GM21515 (cell line): ENCODE results near the gene WDFY1.
"Not testable (repeated sequence)": the region's sequence is repeated elsewhere in the genome, so short reads cannot be mapped to it uniquely, and the experiment has no call there.

Experiments
- ATAC-seq: cut with Tn5 transposase; IDR thresholded peaks from one replicate; pipeline ENCODE4 v1.9.1; 2021; ENCODE audit not compliant: unreplicated experiment

The WDFY1 gene

GRCh38 chr2:223957092-223957851 lies 12.1 kb upstream of the WDFY1 start, which contains the start of gene MRPL44:
Gene MRPL44 (plus strand): TSS chr2:223957463. CDS start chr2:223957473, 10 bp downstream.
- peak; percentile 92 for ATAC-seq

GRCh38 chr2:223956300-223956699 lies 11.2 kb upstream of the WDFY1 start:
- no peak for ATAC-seq

- ATAC-seq = no peak
Measured at GRCh38 chr2:223954401-223954800, 9.3 kb upstream of the WDFY1 start.

- ATAC-seq = peak; percentile 58
Measured at GRCh38 chr2:223952280-223952968, 7.3 kb upstream of the WDFY1 start.

- ATAC-seq = no peak
Measured at GRCh38 chr2:223950448-223951347, 5.6 kb upstream of the WDFY1 start.

- no peak for ATAC-seq
Measured at GRCh38 chr2:223949241-223949840, 4.2 kb upstream of the WDFY1 start.

GRCh38 chr2:223947711-223948205 lies 2.6 kb upstream of the WDFY1 start:
- ATAC-seq = no peak

GRCh38 chr2:223945755-223946154 lies 620 bp upstream of the WDFY1 start:
- no peak for ATAC-seq

GRCh38 chr2:223944166-223944702 lies 901 bp downstream of the WDFY1 start:
- ATAC-seq = no peak

- ATAC-seq = no peak
Measured at GRCh38 chr2:223943561-223944008, 1.6 kb downstream of the WDFY1 start.

- ATAC-seq = no peak
Measured at GRCh38 chr2:223943135-223943534, 2.0 kb downstream of the WDFY1 start.

- ATAC-seq = peak; percentile 45
Measured at GRCh38 chr2:223941579-223942277, 3.4 kb downstream of the WDFY1 start.

GRCh38 chr2:223939438-223939837 lies 5.7 kb downstream of the WDFY1 start:
- ATAC-seq = not testable (repeated sequence)

GRCh38 chr2:223937535-223937934 lies 7.6 kb downstream of the WDFY1 start:
- no peak for ATAC-seq

- no peak for ATAC-seq
Measured at GRCh38 chr2:223936862-223937326, 8.2 kb downstream of the WDFY1 start.

- no peak for ATAC-seq
Measured at GRCh38 chr2:223935459-223936125, 9.5 kb downstream of the WDFY1 start.

GRCh38 chr2:223934870-223935269 lies 10.3 kb downstream of the WDFY1 start:
- no peak for ATAC-seq

- no peak for ATAC-seq
Measured at GRCh38 chr2:223932816-223933800, 12.0 kb downstream of the WDFY1 start.
